GM10847 (cell line): ENCODE data around the gene SWAP70.

Source experiments
- POLR2A ChIP-seq: IDR thresholded peaks from 2 replicates; pipeline ENCODE4 v1.6.1; 2011; ENCODE audit not compliant: insufficient read length; ENCODE audit errors: extremely low read depth

The SWAP70 gene

DNA sequence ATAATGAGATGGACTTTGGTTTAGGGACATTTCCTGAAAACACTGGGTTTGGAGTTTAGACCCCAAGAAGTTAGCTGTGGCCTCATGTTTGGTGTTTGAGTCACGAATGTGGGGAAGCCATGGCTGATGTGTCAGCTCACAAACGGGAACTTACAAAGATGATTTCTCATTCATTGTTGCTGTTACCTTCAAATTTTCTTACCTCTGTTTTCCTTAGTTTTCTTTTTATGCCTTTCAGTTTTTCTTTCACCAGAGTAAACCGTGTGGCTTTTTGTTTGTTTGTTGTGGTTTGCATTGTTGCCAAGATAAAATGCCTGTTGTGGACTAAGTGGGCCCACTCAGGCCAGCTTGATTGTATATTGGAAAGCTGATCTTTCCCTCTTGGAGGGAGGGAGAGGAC is 89.1 kb downstream of the SWAP70 start:
- no peak for TF ChIP-seq POLR2A

DNA sequence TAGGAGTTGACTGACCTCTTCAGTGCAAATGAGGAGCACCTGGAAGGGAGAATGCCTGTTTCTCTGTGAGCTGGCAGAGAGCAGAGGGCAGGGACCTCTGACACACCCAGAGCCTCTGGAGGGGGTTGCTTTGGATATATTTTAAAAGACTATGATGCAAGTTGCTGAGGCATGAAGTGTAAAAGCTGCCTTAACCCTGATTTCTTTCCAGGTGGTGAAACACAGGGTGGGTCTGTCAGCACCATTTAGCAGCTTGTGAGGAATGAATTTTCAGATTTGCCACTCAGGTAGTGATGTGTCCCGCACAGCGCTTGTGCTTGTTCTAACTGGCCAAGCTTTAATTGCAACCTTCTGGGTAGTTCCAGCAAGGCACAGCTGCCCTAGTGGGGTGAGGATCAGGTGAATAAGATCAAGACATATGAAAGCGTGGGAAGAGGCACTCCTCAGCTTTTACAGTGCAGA is 90.2 kb downstream of the SWAP70 start:
- no peak for TF ChIP-seq POLR2A

DNA sequence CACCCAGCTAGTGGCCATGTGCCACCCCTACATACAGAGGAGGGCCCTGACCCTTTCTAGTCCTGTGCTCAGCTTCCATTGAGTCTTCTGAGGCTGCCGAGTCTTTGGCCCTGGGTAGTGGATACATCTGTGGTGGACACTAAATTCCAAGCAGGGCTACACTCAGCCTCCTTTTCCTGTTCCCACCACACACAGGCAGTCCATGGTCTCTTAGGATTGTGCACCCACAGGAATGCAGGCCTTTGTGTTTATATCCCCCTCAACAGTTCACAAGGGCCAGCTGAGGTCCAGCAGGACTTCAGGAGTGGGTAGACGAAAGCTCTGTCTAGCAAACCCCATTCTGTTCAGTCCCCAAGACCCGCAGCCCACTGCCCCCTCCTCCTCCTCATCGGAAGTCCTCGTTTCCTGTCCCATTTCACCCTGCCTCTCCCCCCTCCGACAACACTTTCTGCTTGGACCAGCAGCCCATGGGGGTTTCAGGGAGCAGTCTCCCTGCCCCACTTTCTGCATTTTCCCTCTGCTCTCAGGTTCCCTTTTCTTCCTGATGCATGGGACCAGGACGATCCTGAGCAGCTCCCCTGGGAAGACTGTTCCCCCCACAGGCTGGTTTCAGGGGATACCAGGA is 91.8 kb downstream of the SWAP70 start:
- TF ChIP-seq POLR2A, result no peak

DNA sequence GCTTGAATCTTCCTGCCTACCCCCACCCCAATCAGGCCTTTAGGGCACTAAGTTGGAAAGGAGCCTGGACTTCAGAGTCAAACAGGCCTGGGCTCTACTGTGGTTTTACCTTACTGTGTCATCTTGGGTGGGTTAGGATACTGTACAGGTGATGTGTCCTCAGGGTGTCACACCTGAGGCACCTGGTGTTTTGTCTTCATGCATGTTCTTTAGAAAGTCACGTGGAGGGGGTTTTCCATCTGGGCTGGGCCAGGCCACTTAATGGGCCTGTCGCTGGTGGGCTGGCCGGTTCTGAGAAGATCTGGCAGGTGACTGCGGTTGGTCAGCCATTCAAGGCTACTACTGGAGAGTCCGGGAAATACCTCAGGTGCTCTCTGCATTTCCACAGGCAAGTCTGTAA is 92.6 kb downstream of the SWAP70 start:
- TF ChIP-seq POLR2A, result no peak

DNA sequence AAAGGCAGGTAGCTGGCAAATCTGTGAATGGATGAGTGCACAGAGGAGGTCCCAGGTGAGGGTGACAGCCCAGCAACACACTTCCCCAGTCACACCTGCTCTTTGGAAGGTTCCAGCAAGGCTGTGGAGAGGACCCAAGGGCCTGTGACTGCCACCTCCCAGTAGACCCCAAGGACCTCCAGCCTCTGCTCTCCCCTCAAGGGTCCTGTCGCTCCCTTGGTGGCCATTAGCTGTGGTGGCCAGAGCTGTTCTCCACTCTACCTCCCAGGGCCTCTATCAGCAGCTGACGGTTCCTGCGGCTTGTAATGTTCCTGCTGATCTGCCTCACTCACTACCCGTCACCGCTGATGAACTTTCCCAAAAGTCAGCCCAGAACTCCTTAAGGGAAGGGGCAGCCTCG is 93.0 kb downstream of the SWAP70 start:
- TF ChIP-seq POLR2A, result no peak

DNA sequence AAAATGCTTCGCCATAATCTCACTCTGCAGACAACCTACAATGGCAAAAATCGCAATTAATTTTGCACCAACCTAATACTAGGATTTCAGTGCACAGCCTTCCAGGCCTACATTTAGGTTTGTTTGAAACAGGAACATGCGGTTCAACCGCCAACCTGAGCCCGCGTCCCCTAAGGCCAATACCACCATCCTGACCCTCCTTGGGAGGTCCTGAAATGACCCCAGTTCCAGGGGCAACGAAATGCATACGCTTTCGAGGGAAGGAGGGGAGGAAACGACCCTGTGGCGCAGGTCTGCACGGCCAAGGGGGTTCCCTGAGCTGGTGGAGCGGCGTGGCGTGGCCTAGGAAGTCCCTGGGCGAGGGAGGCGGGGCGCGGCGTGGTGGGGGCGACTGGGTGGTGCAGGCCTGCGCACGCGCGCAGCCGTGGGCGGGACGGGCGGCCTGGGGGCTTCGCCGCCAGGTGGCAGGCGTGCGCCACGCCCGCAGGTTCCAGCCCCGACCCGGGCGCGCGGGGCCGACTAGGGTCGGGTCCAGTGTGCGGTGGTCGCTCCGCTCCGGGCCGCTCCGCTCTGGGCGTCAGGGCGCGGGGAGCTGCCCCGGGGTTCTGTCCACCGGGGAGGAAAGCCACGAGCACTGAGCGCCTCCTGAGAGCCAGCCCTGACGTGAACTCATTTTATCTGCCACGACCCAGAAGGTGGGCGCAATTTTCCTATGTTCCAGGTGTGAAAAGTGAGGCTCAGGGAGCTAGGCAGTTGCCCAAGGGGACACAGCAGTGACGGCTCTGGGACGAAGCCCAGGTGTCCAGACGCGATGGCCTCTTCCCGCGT is 94.1 kb downstream of the SWAP70 start:
- peak; percentile 37 for TF ChIP-seq POLR2A

DNA sequence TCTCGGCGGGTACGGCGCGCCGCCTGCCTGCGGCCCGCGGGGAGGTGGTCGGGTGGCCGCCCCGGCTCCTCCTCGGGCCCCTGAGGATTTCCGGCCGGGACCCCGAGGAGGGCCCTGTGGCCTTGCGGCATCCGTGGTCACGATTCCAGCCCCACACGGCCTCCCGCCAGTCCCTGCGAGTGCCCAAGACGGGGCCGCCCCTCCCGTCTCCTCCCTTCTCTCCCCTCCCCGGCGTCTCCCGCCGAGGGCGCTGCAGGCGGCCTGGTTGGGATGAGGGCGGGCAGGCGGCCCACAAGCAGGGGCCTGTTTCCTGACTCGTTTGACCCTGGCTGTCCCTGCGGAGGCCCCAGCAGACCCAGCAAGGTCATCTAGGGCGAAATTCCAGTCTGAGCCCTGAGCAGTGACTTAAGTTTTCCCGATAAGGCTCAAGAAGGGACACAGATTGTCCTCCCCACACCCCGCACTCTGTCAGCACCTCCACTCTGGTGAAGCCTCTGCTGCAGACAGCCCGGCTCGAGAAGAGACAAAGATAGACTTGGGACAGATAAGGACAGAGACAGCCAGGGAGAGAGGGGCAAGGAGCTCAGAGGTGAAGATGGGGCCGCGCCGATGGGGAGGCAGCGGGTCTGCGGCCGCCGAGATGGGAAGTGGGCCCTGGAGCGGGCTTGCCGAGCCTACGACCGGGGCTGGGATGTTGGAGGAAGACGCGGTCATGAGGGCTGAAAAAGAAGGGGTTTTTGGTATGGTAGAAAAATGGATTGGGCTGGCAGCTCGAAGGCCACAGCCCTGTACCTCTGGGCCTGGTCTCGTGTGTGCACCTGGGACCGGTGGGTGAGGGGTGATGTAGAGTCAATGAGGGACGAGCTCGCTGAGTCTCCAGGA is 95.0 kb downstream of the SWAP70 start:
- TF ChIP-seq POLR2A, result no peak

DNA sequence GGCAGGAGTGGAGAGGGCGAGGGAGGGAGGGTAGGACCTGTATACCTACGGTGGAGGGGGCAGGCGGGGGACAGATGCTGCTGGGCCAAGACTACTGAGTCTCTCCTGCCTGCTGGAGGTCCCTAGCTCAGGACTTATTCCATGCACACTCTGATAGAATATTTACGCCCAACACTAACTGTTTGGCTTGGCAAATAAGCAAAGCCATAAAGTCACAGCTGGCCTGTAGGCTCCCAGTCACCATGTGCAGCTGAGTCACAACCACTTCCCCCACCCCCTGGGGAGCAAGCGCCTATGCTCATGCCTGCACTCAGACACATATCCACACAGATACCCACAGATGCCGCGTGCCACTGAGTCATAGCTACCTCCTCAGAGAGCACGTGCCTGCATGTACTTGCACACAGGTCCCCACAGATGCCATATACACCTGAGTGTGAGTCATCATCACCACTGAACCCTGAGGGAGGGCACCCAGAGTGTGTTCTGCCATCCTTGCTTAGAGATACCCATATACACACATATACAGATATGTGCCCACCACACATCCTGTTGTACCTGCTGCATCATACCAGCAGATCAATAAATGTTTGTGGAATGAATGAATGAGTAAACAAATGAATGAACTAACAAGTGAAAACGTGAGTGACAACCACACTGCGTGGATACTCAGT is 95.8 kb downstream of the SWAP70 start:
- no peak for TF ChIP-seq POLR2A

DNA sequence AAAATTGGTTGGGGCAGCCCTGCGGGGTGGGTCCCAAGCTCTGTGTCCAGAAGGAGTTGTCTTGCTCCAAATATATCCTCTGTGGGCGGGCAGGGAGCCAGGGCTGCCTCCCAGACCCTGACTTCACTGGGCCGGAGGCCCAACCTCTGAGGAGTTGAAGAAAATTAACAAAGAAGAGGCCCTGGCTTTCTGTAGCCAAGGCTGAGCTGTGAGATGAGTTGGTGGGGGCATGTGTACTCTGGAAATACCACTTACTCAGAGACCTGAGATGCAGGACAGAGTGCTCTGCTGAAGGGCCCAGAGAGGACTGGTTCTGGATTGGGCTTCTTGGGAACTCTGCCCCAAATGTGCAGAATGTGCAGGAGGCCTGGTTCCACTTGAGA is 96.3 kb downstream of the SWAP70 start:
- TF ChIP-seq POLR2A, result no peak

DNA sequence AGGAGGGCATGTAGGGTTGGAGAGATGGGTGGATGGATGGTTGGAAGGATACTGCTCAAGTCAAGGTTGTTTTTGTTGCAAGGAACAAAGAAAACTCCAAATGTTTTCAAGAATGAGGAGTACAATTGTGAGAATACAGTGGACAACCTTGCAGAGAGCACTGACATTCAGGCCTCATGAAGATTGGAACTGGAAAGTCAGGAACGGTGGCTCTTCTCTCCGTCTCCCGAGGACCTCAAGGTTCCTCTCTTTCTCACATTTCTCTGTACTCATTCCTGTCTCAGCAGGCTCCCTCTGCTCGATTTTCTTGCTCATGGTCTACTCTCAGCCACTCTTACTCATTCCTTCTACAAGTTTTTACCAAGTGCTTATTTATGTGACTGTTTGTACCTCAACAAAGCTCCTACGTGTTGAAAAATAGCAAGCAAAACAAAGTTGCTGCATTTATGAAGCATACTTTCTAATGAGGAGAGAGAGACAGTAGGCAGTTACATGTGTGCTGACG is 97.6 kb downstream of the SWAP70 start:
- TF ChIP-seq POLR2A, result no peak

DNA sequence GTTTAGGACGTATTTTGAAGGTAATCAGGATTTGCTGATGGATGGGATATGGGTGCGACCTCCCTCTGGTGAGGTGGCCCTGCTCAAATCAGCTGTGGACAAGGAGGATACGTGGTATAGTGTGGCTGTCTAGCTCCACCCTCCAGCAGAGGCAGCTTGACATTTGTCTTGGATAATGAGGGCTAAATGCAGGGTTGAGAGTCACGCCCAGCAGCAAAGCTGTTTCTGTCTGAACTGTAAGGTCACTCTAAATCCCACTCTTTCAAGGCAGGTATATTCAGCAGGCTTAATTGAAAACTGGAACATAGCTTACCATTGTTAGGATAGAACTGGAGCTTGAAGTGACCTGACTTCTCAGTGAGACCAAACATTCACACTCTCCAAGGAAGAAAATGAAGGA is 98.7 kb downstream of the SWAP70 start:
- no peak for TF ChIP-seq POLR2A

DNA sequence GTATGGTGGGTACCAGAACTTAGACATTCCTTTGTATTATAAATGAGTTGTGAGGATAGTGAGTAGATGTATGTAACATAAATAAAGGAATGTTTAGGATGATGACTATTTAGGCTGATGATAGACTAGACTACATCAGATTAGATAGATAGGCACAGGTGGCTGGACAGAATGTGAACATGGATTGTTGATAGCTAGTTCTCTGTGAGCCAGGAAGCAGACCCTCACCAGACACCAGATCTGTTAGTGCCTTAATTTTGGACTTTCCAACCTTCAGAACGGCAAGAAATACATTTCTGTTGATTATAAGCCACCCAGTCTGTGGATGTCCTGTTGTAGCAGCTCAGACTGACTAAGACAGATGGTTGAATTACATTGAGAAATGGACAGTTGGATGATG is 99.4 kb downstream of the SWAP70 start:
- no peak for TF ChIP-seq POLR2A

DNA sequence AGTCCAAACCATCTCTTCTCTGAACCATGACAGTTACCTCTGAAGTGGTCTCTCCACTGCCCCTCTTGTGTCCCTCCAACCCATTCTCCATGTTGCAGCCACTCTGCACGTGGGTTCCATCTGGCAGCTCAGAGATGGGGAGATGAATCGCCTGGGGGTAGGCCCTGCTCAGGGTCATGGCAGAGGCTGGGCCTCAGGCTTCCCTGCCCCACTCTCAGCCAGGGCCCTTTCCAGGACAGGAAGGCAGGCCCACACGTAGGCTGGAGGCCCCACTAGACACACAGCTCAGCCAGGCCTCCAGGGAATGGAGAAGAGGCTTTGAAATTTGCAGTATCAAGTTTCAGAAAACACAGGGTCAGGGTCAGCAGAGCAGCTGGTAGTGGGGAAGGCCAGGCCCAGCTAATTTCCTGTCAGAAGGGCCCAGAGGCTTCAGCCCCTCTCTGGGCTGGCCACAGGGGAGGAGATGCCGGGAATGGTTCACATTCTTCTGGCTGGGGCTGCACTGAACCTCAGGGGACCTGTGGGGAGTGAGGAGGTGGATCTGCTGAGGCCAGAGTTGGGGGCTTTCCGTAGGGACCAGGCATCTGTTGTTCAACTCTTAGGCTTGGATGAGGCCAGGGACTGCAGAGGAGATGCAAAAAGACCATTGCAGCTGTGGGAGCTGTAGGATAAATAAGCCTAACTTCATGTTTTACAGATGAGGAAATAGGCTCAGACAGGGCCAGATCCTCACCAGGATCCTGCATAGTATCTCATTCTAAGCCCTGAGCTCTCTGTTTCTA is 101.6 kb downstream of the SWAP70 start:
- TF ChIP-seq POLR2A, result no peak

DNA sequence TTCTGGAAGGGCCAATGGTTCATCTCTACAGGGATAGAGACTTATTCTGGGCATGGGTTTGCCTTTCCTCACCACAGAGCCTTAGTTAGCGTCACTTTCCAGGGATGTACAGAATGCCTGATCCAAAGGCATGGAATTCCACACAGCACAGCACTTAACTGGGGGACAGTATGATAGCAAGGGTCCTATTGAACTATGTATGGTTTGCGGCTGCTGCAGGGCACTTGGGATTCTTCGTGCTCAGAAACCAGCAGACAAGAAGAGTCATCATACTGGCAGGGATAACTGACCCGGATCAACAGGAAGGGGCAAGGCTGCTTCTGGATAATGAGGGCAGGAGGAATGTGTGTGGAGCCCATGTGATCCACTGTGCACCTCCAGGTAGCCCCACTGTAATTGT is 105.7 kb downstream of the SWAP70 start:
- TF ChIP-seq POLR2A, result no peak
